Kidney epithelial cell (primary cell): ENCODE data around the gene RCCD1. TPM values are rescaled to one million over a fixed set of nuclear protein-coding genes. Genes with fewer than 3 reads are reported as not detected.

Source experiments
- DNase-seq: peaks from one replicate; pipeline ENCODE4 v3.0.0-alpha.2; 2010; ENCODE audit warnings: low read depth
- H3K27me3 ChIP-seq: 2 replicates; pipeline ENCODE4 v1.6.0; 2011; ENCODE audit warnings: low read length; ENCODE audit not compliant: control insufficient read depth, insufficient read depth
- H3K36me3 ChIP-seq: 2 replicates; pipeline ENCODE4 v1.5.1; 2011; ENCODE audit warnings: low read length; ENCODE audit not compliant: control insufficient read depth, insufficient read depth
- H3K4me3 ChIP-seq: 2 replicates; pipeline ENCODE4 v1.5.1; 2011; ENCODE audit warnings: low read depth, mild to moderate bottlenecking, control low read depth, low read length
- CTCF ChIP-seq: IDR thresholded peaks from 2 replicates; pipeline ENCODE4 v1.5.1; 2011; ENCODE audit warnings: mild to moderate bottlenecking, moderate library complexity, low read length, control low read depth, inconsistent platforms; ENCODE audit not compliant: insufficient read depth, poor library complexity, severe bottlenecking
- total RNA-seq: library from RNA; depleted of rRNA; stranded (reverse); fragments of >200 nt; gene quantifications from 2 replicates; pipeline ENCODE4 v1.2.3, GENCODE V29; 2015

Gene RCCD1
- total RNA-seq, 1 donor from 2014 or later = 12.5 TPM

GRCh38 chr15:90931828-90932659 is 22.6 kb upstream of the RCCD1 start, which contains the start of gene HDDC3:
Gene HDDC3, minus strand, starts transcription at chr15:90932549. Its CDS starts 9 bp downstream, at chr15:90932540.
- Histone ChIP-seq H3K27me3 (no peaks in the 10 kb centered on the region), H3K36me3 (no peaks in the 10 kb centered on the region), H3K4me3 (peak within 1 kb of the TSS; percentile 88)
- no peak for DNase-seq
- TF ChIP-seq CTCF = peak; percentile 86

GRCh38 chr15:90932660-90932991 is 22.1 kb upstream of the RCCD1 start:
- Histone ChIP-seq H3K36me3 (no peaks in the 10 kb centered on the region), H3K4me3 (no peak overlapping the region), H3K27me3 (no peaks in the 10 kb centered on the region)
- DNase-seq = no peak
- no peak for TF ChIP-seq CTCF

GRCh38 chr15:90933301-90933700 is 21.4 kb upstream of the RCCD1 start:
- TF ChIP-seq CTCF = no peak
- Histone ChIP-seq H3K36me3 (no peaks in the 10 kb centered on the region), H3K27me3 (no peaks in the 10 kb centered on the region), H3K4me3 (no peak overlapping the region)
- no peak for DNase-seq

GRCh38 chr15:90934256-90934948 is 20.3 kb upstream of the RCCD1 start:
- Histone ChIP-seq H3K27me3 (no peaks in the 10 kb centered on the region), H3K4me3 (peak overlapping the region; percentile 70), H3K36me3 (no peaks in the 10 kb centered on the region)
- DNase-seq = no peak
- TF ChIP-seq CTCF = peak; percentile 97

GRCh38 chr15:90934949-90935751 is 19.5 kb upstream of the RCCD1 start, which contains the start of gene UNC45A:
Gene UNC45A, plus strand, starts transcription at chr15:90935285. Its CDS starts 40 bp downstream, at chr15:90935325.
- no peaks in the 10 kb centered on the region for H3K27me3 ChIP-seq
- no peak for DNase-seq
- TF ChIP-seq CTCF = no peak
- peaks cover 2% of the 10 kb centered on the region for H3K36me3 ChIP-seq
- peak within 1 kb of the TSS; percentile 70 for H3K4me3 ChIP-seq
